Neural cell (in vitro differentiated cells): ENCODE measurements around the gene PKN1. TPM values are rescaled to one million over a fixed set of nuclear protein-coding genes. Genes with fewer than 3 reads are reported as not detected.

Experiments
- H2AFZ ChIP-seq: fragments of 200-600, 300-800 bp; sonication (generic), shearing (Covaris generic); 2 replicates; pipeline ENCODE4 v1.6.0; 2014; ENCODE audit warnings: low read depth, mild to moderate bottlenecking, antibody characterized with exemption, low read length, moderate library complexity
- H3F3A ChIP-seq: fragments of 200-600 bp; shearing (Covaris generic); 2 replicates; pipeline ENCODE4 v1.6.1; 2016; ENCODE audit warnings: mild to moderate bottlenecking, moderate library complexity, mixed read lengths, antibody characterized with exemption, low read length; ENCODE audit not compliant: insufficient read depth, poor library complexity, severe bottlenecking
- H3K27ac ChIP-seq: fragments of 200-600, 300-800 bp; sonication (generic), shearing (Covaris generic); 2 replicates; pipeline ENCODE4 v1.5.1; 2014; ENCODE audit warnings: mild to moderate bottlenecking, low read length, moderate library complexity
- H3K27me3 ChIP-seq: fragments of 300-800, 200-600 bp; sonication (generic), shearing (Covaris generic); 2 replicates; pipeline ENCODE4 v1.6.0; 2014; ENCODE audit warnings: mild to moderate bottlenecking, low read depth, low read length, moderate library complexity; ENCODE audit not compliant: insufficient read depth
- H3K36me3 ChIP-seq: fragments of 300-800, 200-600 bp; sonication (generic), shearing (Covaris generic); 2 replicates; pipeline ENCODE4 v1.5.1; 2014; ENCODE audit warnings: mild to moderate bottlenecking, antibody characterized with exemption, low read length, moderate library complexity; ENCODE audit not compliant: insufficient read depth
- H3K4me2 ChIP-seq: fragments of 300-800, 200-600 bp; sonication (generic), shearing (Covaris generic); 2 replicates; pipeline ENCODE4 v1.6.0; 2014; ENCODE audit warnings: mild to moderate bottlenecking, low read length
- H3K4me3 ChIP-seq: fragments of 300-800, 200-600 bp; sonication (generic), shearing (Covaris generic); 2 replicates; pipeline ENCODE4 v1.5.1; 2014; ENCODE audit warnings: mild to moderate bottlenecking, low read length, moderate library complexity
- H3K79me2 ChIP-seq: fragments of 200-600 bp; shearing (Covaris generic); replicated peaks from 2 replicates; pipeline ENCODE4 v1.6.0; 2014; ENCODE audit warnings: mild to moderate bottlenecking, low read length, moderate library complexity; ENCODE audit not compliant: insufficient read depth
- H3K9ac ChIP-seq: fragments of 300-800, 200-600 bp; sonication (generic), shearing (Covaris generic); 2 replicates; pipeline ENCODE4 v1.6.1; 2016; ENCODE audit warnings: mild to moderate bottlenecking, low read length, mixed read lengths
- H3K9me2 ChIP-seq: fragments of 200-600 bp; shearing (Covaris generic); 2 replicates; pipeline ENCODE4 v1.6.1; 2016; ENCODE audit warnings: mild to moderate bottlenecking, low read length, mixed read lengths; ENCODE audit not compliant: insufficient read depth
- H3K9me3 ChIP-seq: fragments of 200-600, 300-800 bp; sonication (generic), shearing (Covaris generic); 2 replicates; pipeline ENCODE4 v1.6.1; 2016; ENCODE audit warnings: mild to moderate bottlenecking, mixed run types, low read length, moderate library complexity, mixed read lengths
- H4K20me1 ChIP-seq: fragments of 200-600 bp; shearing (Covaris generic); 2 replicates; pipeline ENCODE4 v1.6.1; 2016; ENCODE audit warnings: mild to moderate bottlenecking, mixed run types; ENCODE audit not compliant: insufficient read depth
- CTCF ChIP-seq: fragments of 450-650 bp; IDR thresholded peaks from 2 replicates; pipeline ENCODE4 v1.5.1; 2014; ENCODE audit warnings: antibody characterized with exemption, mild to moderate bottlenecking, moderate library complexity; ENCODE audit not compliant: poor library complexity, severe bottlenecking
- EP300 ChIP-seq: fragments of 450-650 bp; conservative IDR thresholded peaks from 2 replicates; pipeline ENCODE4 v1.6.1; 2014; ENCODE audit warnings: antibody characterized with exemption, mild to moderate bottlenecking, moderate library complexity; ENCODE audit not compliant: poor library complexity, severe bottlenecking
- MXI1 ChIP-seq: fragments of 450-650 bp; conservative IDR thresholded peaks from 2 replicates; pipeline ENCODE4 v1.6.1; 2014; ENCODE audit warnings: antibody characterized with exemption, mild to moderate bottlenecking; ENCODE audit not compliant: poor library complexity, severe bottlenecking
- POLR2AphosphoS5 ChIP-seq: IDR thresholded peaks from 2 replicates; pipeline ENCODE4 v1.6.1; 2012
- RAD21 ChIP-seq: fragments of 450-650 bp; conservative IDR thresholded peaks from 2 replicates; pipeline ENCODE4 v1.6.1; 2014; ENCODE audit warnings: antibody characterized with exemption, mild to moderate bottlenecking, moderate library complexity
- REST ChIP-seq: IDR thresholded peaks from 2 replicates; pipeline ENCODE4 v1.6.1; 2012; ENCODE audit warnings: borderline replicate concordance
- SMC3 ChIP-seq: fragments of 450-650 bp; conservative IDR thresholded peaks from 2 replicates; pipeline ENCODE4 v1.6.1; 2014; ENCODE audit warnings: antibody characterized with exemption, mild to moderate bottlenecking, moderate library complexity; ENCODE audit not compliant: poor library complexity
- TAF1 ChIP-seq: IDR thresholded peaks from 2 replicates; pipeline ENCODE4 v1.6.1; 2012; ENCODE audit warnings: low read depth
- polyA plus RNA-seq: library from polyadenylated mRNA; depleted of rRNA; stranded (reverse); fragments of >200 nt; gene quantifications from 2 replicates; pipeline ENCODE4 v1.2.3, GENCODE V29; 2014
- small RNA-seq, 3 experiments: library from RNA; depleted of rRNA; stranded (forward); fragments of <200 nt; gene quantifications; one replicate each; pipeline ENCODE3, GENCODE V24; 2012

PKN1 gene
- polyA plus RNA-seq, 1 donor from 2014 or later, result 64.4 TPM

- Histone ChIP-seq H3F3A (no peaks in the 10 kb centered on the region), H4K20me1 (no peaks in the 10 kb centered on the region), H2AFZ (no peak overlapping the region), H3K9me2 (no peaks in the 10 kb centered on the region), H3K27me3 (no peaks in the 10 kb centered on the region), H3K9ac (no peak overlapping the region), H3K9me3 (no peaks in the 10 kb centered on the region), H3K4me3 (no peak overlapping the region), H3K4me2 (no peak overlapping the region), H3K36me3 (no peaks in the 10 kb centered on the region), H3K79me2 (peaks cover 21% of the 10 kb centered on the region), H3K27ac (no peak overlapping the region)
- no peak for TF ChIP-seq POLR2AphosphoS5
- no peak for TF ChIP-seq SMC3
- no peak for TF ChIP-seq TAF1
Observed at GRCh38 chr19:14519860-14520407, 86.8 kb downstream of the PKN1 start.

GRCh38 chr19:14520543-14520942, 87.4 kb downstream of the PKN1 start:
- Histone ChIP-seq H3K36me3 (no peaks in the 10 kb centered on the region), H3K4me3 (no peak overlapping the region), H3K9ac (no peak overlapping the region), H3K4me2 (no peak overlapping the region), H2AFZ (no peak overlapping the region), H4K20me1 (no peaks in the 10 kb centered on the region), H3K79me2 (peaks cover 21% of the 10 kb centered on the region), H3K27me3 (no peaks in the 10 kb centered on the region), H3K9me3 (no peaks in the 10 kb centered on the region), H3K27ac (no peak overlapping the region), H3F3A (no peaks in the 10 kb centered on the region), H3K9me2 (no peaks in the 10 kb centered on the region)
- no peak for TF ChIP-seq REST
- TF ChIP-seq CTCF, result no peak
- TF ChIP-seq MXI1, result no peak
- TF ChIP-seq SMC3, result no peak
- TF ChIP-seq EP300, result no peak
- no peak for TF ChIP-seq RAD21
- TF ChIP-seq POLR2AphosphoS5, result no peak

Small RNA genes lying within 50 kb of the gene (small RNA-seq; reads per million reads assigned to genes)
- 0 reads per million in 3 experiments for gene SNRPGP15

Other genes with a start within 250 kb of the PKN1 start
- gene ADGRL1, start 227.1 kb upstream of the PKN1 start, polyA plus RNA-seq, result 22.2 and 28.5 TPM in 2 replicates
- 0.51 and 0.96 TPM in 2 replicates for gene ADGRE5, start 51.9 kb upstream of the PKN1 start, polyA plus RNA-seq
- 76.4 and 79.2 TPM in 2 replicates for gene DDX39A, start 14.0 kb upstream of the PKN1 start, polyA plus RNA-seq
- gene PTGER1, start 42.0 kb downstream of the PKN1 start, polyA plus RNA-seq, result not detected in 2 replicates
- gene GIPC1, start 62.8 kb downstream of the PKN1 start, polyA plus RNA-seq, result 128 and 168 TPM in 2 replicates
- gene DNAJB1, start 85.1 kb downstream of the PKN1 start, polyA plus RNA-seq, result 64.6 and 70.9 TPM in 2 replicates
- gene TECR, start 96.3 kb downstream of the PKN1 start, polyA plus RNA-seq, result 31.4 and 42.4 TPM in 2 replicates
- 615 and 696 TPM in 2 replicates for gene NDUFB7, start 138.8 kb downstream of the PKN1 start, polyA plus RNA-seq
- gene CLEC17A, start 149.8 kb downstream of the PKN1 start, polyA plus RNA-seq, result not detected in 2 replicates
- gene ADGRE3, start 241.5 kb downstream of the PKN1 start, polyA plus RNA-seq, result not detected in 2 replicates